NCI-H2081 treated with DMSO at 0.1 percent for 48 hours (cell line): ENCODE measurements around the gene HPDL.
"Not testable (repeated sequence)": the region's sequence is repeated elsewhere in the genome, so short reads cannot be mapped to it uniquely, and the experiment has no call there.

Source experiments
- DNase-seq: peaks from one replicate; lab custom pipeline; 2025; lab: John Stamatoyannopoulos, UW

HPDL gene

GRCh38 chr1:45326627-45327623 lies at the start of gene HPDL:
Gene HPDL (plus strand): TSS chr1:45326895. CDS start chr1:45327149, 254 bp downstream.
- DNase-seq = no peak

- no peak for DNase-seq
Measured at GRCh38 chr1:45282351-45282750, 44.3 kb upstream of the HPDL start.

GRCh38 chr1:45284858-45285257 lies 41.8 kb upstream of the HPDL start:
- DNase-seq = not testable (repeated sequence)

GRCh38 chr1:45286521-45286920 lies 40.2 kb upstream of the HPDL start:
- not testable (repeated sequence) for DNase-seq

- not testable (repeated sequence) for DNase-seq
Measured at GRCh38 chr1:45291002-45291401, 35.7 kb upstream of the HPDL start.

DNA sequence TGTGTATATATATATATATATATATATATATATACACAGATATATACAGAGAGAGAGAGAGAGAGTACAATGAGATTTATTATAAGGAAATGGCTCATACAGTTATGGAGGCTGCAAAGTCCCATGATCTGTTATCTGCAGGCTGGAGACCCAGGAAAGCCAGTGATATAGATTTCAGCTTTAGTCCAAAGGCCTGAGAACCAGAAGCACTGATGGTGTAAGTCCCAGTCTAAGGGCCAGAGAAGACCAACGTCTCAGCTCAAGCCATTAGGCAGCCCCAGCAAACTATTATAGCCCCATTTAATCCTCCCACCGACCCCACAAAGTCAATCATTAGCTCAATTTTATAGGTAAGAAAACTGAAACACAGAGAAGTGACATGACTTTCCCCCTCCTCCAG lies 35.0 kb upstream of the HPDL start:
- DNase-seq = no peak

DNA sequence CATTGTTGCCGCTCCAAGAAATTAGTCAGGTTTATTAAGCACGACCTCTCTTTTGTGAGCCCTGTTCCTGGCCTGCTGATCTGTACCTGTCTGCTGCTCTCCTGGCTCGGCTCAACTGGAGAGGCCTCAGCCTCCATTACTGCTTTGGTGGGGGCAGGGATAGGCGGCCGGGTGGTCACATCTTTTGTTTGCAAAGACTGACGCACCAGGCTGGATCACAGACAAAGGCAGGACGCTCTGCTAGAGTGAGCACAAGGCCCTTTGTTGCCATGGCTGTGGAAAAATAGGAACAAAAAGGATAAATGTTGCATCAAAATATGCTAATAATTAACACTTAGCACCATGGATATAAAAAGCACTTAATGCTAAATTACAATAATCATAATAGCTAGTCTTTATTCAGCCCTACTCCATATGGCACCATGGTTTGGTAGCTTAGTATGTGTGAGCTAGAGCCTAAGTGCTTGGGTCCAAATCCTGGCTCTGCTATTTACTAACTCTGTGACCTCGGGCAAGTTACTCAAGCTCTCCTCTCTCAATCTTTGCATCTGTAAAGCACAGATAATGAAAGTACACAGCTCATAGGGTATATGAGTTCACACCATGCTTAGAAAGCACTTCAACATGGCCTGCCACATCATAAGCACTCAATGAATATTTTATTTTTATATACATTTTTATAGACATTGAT lies 28.9 kb upstream of the HPDL start:
- no peak for DNase-seq

GRCh38 chr1:45299296-45299695 lies 27.4 kb upstream of the HPDL start:
- DNase-seq = no peak

GRCh38 chr1:45299981-45300668 lies 26.6 kb upstream of the HPDL start:
- DNase-seq = peak; percentile 59

- DNase-seq = no peak
Measured at GRCh38 chr1:45300669-45300997, 26.1 kb upstream of the HPDL start.

DNA sequence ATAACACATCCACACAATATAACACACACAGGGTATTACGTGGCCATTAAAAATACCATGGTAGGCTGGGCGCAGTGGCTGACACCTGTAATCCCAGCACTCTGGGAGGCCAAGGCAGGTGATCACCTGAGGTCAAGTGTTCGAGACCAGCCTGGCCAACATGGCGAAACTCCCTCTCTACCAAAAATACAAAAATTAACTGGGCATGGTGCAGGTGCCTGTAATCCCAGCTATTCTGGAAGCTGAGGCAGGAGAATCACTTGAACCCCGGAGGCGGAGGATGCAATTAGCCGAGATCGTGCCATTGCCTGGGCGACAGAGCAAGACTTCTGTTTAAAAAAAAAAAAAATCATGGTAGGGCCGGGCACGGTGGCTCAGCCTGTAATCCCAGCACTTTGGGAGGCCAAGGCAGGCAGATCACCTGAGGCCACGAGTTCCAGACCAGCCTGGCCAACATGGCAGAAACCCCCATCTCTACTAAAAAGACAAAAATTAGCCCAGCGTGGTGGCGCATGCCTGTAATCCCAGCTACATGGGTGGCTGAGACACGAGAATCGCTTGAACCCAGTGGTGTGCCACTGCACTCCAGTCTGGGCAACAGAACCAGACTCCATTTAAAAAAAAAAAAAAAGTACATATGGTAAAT lies 24.1 kb upstream of the HPDL start:
- DNase-seq = no peak

GRCh38 chr1:45303520-45304310 lies 23.0 kb upstream of the HPDL start:
- DNase-seq = peak; percentile 87

DNA sequence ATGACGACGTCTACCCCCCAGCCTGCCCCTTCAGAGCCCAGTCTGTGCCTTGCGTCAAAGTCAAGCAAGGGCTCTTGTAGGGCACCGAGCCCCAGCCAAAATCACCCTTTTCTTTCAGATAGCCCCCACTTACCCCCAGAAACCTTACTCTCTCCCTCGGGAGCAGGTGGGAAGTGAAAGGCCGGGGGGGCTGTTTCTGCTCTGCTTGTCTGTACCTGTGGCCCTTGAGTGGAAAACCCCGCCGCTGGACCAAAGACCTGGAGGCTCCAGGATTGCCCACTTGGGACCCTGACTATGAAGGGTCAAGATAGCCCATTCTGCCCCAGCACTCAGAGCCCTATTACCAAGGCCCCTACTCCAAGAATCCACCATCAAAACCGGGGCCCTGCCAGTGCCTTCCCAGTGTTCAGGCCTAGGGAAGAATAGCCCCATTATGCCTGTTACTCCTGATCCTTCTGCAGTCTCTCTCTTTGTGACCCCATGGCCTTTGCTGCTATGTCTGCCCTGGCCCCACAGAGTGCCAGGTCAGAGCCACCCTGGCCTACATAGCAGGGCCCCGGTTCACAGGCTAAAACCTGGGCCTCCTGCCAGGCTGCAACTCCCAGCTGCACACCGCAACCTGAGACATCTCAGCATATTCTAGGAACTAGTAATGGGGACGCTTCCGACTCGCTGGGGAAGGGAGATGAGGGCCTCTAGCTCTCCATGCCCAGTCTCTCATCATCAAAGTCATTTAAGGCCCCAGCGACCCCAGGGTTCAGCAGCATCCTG lies 22.2 kb upstream of the HPDL start:
- DNase-seq = no peak

- no peak for DNase-seq
Measured at GRCh38 chr1:45305231-45305630, 21.5 kb upstream of the HPDL start.

DNA sequence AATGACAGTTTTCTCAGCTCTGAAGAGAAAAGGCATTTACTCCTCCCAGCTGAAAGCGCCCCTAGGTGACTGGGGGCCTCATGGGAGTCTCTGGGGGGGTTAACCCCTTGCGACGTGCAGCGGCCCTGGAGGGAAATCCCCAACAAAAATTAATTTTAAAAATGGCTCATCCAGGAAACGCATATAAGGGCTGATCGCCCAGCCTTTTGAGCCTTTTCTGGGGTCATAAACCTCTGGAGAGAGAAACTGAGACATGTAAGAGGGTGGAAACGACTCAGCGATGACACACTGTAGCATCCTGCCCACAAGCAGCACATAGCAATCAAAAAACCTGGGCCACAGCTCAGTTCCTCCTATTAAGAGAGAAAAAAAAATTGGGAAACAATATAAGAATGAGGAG lies 20.4 kb upstream of the HPDL start:
- no peak for DNase-seq

GRCh38 chr1:45306905-45307304 lies 19.8 kb upstream of the HPDL start:
- no peak for DNase-seq

GRCh38 chr1:45314266-45314665 lies 12.4 kb upstream of the HPDL start:
- no peak for DNase-seq

DNA sequence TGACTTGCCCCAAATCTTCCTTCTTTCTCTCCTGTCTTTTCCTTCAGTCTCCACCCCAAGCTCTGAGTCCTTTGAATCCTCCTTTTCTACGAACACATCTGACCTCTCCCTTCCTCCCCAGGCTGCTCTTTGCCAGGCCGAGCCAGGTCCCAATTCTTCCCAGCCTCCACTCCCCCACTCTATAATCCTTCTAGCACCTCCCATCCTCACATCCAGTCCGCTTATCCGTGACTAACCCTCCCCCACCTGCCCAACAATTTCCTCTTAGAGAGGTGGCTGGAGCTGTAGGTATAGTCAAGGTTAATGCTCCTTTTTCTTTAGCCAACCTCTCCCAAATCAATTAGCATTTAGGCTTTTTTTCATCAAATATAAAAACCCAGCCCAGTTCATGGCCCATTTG lies 9.5 kb upstream of the HPDL start:
- no peak for DNase-seq

- no peak for DNase-seq
Measured at GRCh38 chr1:45319761-45320160, 6.9 kb upstream of the HPDL start.

DNA sequence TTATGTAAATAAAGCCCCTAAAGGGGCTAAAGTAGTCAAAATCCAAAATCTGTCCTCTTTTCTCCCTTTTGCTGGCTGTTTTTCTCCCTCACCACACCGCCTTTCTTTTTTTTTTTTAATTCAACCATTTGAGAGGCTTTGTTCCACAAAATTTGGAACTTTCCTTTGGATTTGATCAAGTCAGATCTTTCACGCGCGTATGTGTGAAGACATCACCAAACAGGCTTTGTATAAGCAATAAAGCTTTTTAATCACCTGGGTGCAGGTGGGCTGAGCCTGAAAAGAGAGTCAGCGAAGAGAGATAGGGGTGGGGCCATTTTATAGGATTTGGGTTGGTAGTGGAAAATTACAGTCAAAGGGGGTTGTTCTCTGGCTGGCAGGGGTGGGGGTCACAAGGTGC lies 5.3 kb upstream of the HPDL start:
- DNase-seq = no peak
